HPDE6-E6E7 (cell line): Measurements from ENCODE around the gene SAMD4A.

Source experiments
- DNase-seq: peaks from one replicate; pipeline ENCODE4 v3.0.0; 2011; ENCODE audit warnings: missing footprints; ENCODE audit errors: extremely low spot score

SAMD4A gene

DNA sequence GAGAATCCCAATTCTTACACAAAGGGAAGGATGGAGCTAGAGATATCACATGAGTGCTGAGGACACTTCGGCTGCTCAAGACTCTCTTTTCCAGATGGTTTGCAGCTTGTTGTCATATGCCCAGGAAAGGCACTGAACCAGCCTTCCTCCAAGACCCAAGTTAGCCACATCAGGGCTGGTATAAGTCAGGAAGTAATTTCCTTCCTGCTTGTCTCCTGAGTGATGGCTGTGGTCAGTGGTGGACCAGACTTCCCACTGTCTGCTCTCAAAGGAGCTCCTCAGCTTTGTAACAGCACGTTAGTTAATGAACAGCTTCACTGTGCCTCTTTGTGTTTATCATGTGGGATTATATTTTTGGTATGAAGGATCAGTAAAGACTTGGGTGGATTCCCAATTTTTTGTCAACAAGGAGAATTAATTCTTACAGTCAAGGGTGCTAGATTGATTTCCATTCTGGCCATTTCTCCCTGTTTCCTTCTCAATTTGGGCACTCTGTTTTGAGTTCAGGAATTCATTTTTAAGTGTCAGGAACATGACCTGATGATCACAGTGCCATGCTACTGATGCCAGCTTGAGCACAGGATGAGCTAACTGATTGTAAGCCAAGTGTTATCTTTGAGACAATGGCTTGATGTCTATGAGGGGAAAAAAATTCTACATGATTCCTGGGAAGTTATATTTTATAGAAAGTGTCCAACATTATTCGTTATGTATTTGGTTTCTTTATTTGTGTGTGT, 189.9 kb downstream of the SAMD4A start:
- no peak for DNase-seq

DNA sequence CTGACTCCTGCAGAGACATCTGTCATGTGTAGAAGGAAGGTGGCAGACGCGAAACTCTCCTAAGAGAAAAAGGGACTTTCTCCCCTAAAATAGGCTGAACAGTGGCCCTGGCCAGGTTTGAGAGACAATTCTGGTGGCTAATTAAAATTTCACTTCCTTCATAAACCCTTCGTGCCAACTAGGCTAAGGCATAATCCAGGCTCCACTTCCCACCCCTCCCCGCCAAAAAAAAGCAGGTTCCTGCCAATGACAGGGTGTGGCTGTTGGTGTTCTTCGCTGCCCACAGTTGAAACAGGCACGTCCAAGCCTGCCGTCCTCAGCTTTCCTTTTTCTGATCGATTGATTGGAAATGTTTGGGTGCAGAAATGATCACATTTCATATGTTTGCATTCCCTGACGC, 191.1 kb downstream of the SAMD4A start:
- DNase-seq, result no peak

- DNase-seq, result no peak
Observed at GRCh38 chr14:54759982-54760585, 193.2 kb downstream of the SAMD4A start.

GRCh38 chr14:54760866-54761575, 194.1 kb downstream of the SAMD4A start:
- no peak for DNase-seq

GRCh38 chr14:54761835-54762234, 194.9 kb downstream of the SAMD4A start:
- DNase-seq, result no peak

DNA sequence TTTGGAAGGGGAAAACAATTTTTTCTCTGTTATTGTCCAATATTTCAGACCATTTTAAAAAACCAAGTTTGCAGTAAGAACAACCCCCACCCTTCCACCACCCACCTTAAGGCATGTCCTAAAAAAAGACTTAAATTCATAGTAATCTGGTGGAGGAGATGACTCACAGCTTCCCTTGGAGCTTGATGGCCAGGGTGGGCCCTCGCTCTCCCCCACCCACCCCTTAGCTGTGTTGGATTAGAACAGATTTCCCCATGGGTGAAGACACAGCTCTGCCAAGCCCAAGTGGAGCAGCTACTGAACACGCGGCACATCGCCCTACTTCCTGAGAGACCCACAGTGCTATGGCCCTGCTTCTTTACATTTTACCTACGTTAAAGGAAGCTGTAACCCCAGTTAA, 195.4 kb downstream of the SAMD4A start:
- no peak for DNase-seq

DNA sequence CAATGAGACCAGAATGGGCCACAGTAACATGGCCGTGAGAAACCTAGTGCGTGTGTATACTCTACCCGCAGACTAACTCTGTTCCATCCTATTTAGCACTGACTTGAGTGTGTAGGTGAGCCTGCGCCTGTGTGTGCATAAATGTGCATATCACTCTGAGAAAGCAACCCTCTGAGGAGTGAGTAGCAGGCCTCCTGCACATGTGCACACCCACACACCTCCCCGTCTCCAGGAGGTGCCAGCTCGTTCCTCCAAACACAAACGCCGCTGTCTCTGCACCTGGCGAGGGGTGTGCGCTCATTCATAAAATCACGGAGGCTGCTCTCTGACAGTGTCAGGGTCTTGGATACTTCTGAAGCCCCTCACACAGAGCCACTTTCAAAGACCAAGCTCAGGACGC, 196.8 kb downstream of the SAMD4A start:
- DNase-seq, result no peak

- DNase-seq, result no peak
Observed at GRCh38 chr14:54766276-54767138, 199.6 kb downstream of the SAMD4A start.

DNA sequence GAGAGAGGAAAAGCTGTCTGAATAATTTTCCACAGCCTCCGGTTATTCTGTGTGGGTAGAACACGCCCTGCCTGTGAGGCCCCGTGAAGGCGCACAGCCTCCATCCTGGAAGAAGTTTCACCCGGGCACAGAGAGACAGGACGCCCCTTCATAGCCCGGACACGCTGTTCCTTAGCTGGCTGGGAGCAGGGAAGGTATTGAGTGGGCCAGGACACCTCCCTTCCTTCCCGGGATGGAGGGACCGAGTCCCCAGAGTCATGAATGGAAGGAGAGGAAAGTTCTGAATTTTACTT, 200.2 kb downstream of the SAMD4A start:
- DNase-seq, result no peak

DNA sequence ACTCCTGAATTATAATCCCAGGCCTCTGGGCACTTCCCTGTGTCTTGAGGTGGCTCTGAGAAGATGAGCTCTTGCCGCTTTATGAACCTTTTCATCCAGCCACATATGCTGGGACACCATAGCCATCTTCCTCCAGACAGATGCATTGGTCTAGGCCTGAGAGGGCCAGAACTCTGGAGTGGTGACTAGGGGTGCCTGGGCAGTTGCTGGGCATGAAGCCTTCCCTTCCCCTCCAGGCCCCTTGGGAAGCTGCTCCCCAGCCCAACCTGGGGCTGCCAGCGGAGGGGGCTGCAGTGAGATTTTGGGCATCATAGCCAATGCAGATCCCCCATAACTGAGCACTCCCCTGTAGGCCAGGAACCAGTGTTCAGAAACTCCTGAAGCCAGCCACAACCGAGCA, 200.5 kb downstream of the SAMD4A start:
- no peak for DNase-seq

GRCh38 chr14:54768501-54769129, 201.7 kb downstream of the SAMD4A start:
- DNase-seq, result no peak

DNA sequence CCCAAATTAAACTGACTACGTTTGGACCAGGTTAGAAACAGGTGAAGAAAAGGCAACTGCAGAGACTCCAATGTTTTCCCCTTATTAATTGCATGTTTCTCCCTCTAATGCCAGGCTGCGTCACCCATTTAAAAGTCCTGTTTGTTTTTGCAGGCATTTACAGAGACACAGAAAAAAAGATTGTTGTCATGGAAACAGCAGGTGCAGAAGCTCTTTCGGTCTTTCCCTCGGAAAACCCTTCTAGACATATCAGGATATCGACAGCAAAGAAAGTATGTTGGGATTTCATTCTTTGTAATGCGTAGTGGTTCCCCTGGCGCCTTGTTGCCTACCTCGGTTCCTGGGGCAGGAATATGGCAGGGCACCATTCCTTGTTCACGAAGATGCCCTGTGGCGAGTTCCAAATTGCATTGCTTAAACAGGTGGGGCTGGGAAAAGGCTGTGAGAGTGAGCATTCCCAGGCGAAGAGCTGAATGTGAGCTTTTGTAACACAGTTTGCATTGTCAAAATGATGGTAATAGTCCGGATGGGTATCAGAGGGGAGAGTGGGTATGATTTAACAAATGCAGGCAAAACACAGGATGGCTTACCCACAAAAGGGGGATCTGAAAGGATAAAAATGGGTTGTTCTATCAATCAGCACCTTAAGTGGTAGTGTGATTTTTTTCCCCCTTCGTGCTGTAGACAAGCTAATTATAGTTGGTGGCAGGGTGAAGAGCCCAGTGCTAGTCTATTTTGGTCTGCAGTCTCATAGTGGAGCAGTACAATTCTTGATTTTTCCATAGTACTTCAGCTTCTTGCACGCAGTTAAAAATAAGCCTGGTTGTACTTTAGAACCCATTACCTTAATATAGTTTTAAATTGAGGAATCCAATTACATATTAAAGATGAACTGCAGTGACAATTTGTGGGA, 203.3 kb downstream of the SAMD4A start:
- DNase-seq, result no peak

- no peak for DNase-seq
Observed at GRCh38 chr14:54771411-54772027, 204.6 kb downstream of the SAMD4A start.

- peak; percentile 23 for DNase-seq
Observed at GRCh38 chr14:54772451-54772881, 205.5 kb downstream of the SAMD4A start.

GRCh38 chr14:54773171-54774006, 206.5 kb downstream of the SAMD4A start:
- peak; percentile 99 for DNase-seq

- DNase-seq, result no peak
Observed at GRCh38 chr14:54774824-54775223, 207.9 kb downstream of the SAMD4A start.

GRCh38 chr14:54775486-54776140, 208.7 kb downstream of the SAMD4A start:
- DNase-seq, result no peak

GRCh38 chr14:54776361-54777001, 209.6 kb downstream of the SAMD4A start:
- DNase-seq, result no peak
